Kidney epithelial cell (primary cell): ENCODE measurements around the gene WDR38. TPM values are rescaled to one million over a fixed set of nuclear protein-coding genes. Genes with fewer than 3 reads are reported as not detected.
A peak's percentile ranks its signal among the peaks of the same experiment; 100 is the strongest.
"Not testable (repeated sequence)": the region's sequence is repeated elsewhere in the genome, so short reads cannot be mapped to it uniquely, and the experiment has no call there.

ENCODE experiments used
- DNase-seq: peaks from one replicate; pipeline ENCODE4 v3.0.0-alpha.2; 2010; ENCODE audit warnings: low read depth
- H3K27me3 ChIP-seq: 2 replicates; pipeline ENCODE4 v1.6.0; 2011; ENCODE audit warnings: low read length; ENCODE audit not compliant: control insufficient read depth, insufficient read depth
- H3K36me3 ChIP-seq: 2 replicates; pipeline ENCODE4 v1.5.1; 2011; ENCODE audit warnings: low read length; ENCODE audit not compliant: control insufficient read depth, insufficient read depth
- H3K4me3 ChIP-seq: 2 replicates; pipeline ENCODE4 v1.5.1; 2011; ENCODE audit warnings: low read depth, mild to moderate bottlenecking, control low read depth, low read length
- CTCF ChIP-seq: IDR thresholded peaks from 2 replicates; pipeline ENCODE4 v1.5.1; 2011; ENCODE audit warnings: mild to moderate bottlenecking, moderate library complexity, low read length, control low read depth, inconsistent platforms; ENCODE audit not compliant: insufficient read depth, poor library complexity, severe bottlenecking
- total RNA-seq: library from RNA; depleted of rRNA; stranded (reverse); fragments of >200 nt; gene quantifications from 2 replicates; pipeline ENCODE4 v1.2.3, GENCODE V29; 2015

Gene WDR38
- total RNA-seq, 1 donor from 2014 or later, result not detected

DNA sequence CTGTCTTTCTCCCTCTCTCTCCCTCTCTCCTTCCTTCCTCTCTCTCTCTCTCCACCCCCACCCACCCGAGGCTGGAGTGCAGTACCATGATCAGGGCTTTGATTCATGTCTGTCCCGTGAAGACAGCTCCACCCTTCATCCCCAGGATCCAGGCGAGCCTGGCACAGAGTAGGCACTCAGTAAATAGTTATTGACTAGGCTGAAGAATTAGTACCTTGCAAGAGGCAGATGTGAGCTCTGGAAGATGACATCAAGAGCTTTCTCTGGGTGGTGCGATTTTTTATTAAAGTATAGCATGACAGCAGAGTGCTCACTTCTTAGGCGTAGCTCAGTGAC is 24.0 kb upstream of the WDR38 start:
- Histone ChIP-seq H3K36me3 (no peaks in the 10 kb centered on the region), H3K27me3 (no peaks in the 10 kb centered on the region), H3K4me3 (no peak overlapping the region)
- TF ChIP-seq CTCF, result no peak
- no peak for DNase-seq

GRCh38 chr9:124830593-124830992 is 22.7 kb upstream of the WDR38 start:
- H3K4me3 ChIP-seq, result no peak overlapping the region
- no peak for TF ChIP-seq CTCF
- no peaks in the 10 kb centered on the region for H3K36me3 ChIP-seq
- no peaks in the 10 kb centered on the region for H3K27me3 ChIP-seq
- DNase-seq, result no peak

DNA sequence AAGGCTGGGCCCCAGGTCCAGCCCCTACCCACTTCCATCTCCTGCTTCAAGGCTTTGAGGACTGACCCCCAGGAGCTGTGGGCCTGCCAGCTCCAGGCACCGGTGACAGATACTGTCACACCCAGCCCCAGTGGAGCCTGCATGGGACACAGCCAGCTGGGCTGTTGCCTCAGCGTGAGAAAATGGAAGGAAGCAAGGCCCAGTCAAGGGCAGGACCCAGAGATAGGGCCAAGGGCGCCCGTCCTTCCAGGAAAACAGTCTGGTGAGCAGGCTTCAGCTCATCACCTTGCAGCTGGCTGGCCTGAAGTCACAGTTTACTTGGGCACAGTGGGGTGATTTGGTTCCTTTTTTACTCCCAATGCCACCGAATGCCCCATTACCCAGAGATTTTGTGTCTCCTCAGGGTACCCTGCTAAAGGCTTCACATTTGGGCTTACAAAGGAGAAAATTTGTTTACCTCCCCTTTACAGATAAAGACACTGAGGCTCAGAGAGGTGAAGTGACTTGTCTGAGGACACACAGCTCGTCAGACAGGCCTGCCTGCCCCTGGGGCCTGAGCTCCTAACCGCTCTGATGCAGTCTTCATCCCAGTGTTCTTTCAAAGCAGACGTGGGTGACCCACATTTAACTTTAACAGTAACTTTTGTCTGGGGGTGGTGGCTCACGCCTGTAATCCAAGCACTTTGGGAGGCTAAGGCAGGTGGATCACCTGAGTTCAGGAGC is 21.5 kb upstream of the WDR38 start:
- Histone ChIP-seq H3K36me3 (no peaks in the 10 kb centered on the region), H3K4me3 (no peak overlapping the region), H3K27me3 (no peaks in the 10 kb centered on the region)
- TF ChIP-seq CTCF, result no peak
- DNase-seq, result no peak

- no peaks in the 10 kb centered on the region for H3K36me3 ChIP-seq
- DNase-seq, result peak; percentile 54
- H3K4me3 ChIP-seq, result no peak overlapping the region
- no peaks in the 10 kb centered on the region for H3K27me3 ChIP-seq
- TF ChIP-seq CTCF, result no peak
Observed at GRCh38 chr9:124834591-124834990, 18.7 kb upstream of the WDR38 start.

DNA sequence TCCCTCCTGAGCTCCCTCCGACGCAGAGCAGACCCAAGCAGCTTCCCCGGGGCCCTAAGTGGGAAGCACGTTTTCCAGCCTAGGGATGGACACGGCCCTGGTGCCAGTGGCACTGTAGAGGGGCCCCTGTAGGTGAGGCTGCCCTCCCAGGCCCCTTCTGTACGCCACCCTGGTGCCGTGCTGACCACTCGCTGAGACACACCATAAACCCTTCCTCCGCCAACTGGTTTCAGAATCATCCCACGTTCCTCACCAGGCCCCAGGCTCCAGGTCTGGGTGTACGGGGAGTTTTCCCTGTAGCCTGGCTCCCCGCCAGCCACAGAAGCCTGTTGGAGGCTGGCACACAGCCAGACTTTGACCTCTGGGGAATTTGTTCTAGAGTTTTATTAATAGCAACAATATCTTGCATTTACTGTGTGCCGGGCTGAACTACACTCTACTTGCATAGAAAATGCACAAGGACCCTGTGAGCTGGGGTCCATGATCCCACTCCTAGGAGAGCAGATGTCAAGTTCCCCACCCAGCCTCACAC is 18.2 kb upstream of the WDR38 start:
- no peaks in the 10 kb centered on the region for H3K36me3 ChIP-seq
- no peaks in the 10 kb centered on the region for H3K27me3 ChIP-seq
- no peak for DNase-seq
- TF ChIP-seq CTCF, result no peak
- no peak overlapping the region for H3K4me3 ChIP-seq

DNA sequence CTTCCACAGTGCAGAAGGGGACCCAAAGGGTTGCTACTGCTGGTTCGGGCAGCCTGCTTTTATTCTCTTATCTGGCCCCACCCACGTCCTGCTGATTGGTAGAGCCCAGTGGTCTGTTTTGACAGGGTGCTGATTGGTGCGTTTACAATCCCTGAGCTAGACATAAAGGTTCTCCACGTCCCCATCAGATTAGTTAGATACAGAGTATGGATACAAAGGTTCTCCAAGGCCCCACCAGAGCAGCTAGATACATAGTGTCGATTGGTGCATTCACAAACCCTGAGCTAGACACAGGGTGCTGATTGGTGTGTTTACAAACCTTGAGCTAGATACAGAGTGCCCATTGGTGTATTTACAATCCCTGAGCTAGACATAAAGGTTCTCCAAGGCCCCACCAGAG is 15.1 kb upstream of the WDR38 start:
- not testable (repeated sequence) for DNase-seq, H3K27me3 ChIP-seq

GRCh38 chr9:124838567-124839275 is 14.5 kb upstream of the WDR38 start:
- not testable (repeated sequence) for H3K36me3 ChIP-seq, H3K4me3 ChIP-seq, DNase-seq

More for the DNA sequence above, 15.1 kb upstream of the WDR38 start:
- H3K4me3 ChIP-seq, H3K36me3 ChIP-seq: not testable (repeated sequence)

More at GRCh38 chr9:124838567-124839275, 14.5 kb upstream of the WDR38 start:
- H3K27me3 ChIP-seq, result not testable (repeated sequence)
